ENCODE data around the gene TECRL.

Gene TECRL

GRCh38 chr4:64394469-64394868, 14.8 kb downstream of the TECRL start:
- Histone ChIP-seq H3K4me2 (ENCODE audit: low read length) (no peak overlapping the region), H3K9me3 (ENCODE audit: insufficient read depth, low read length) (no peaks in the 10 kb centered on the region), H3K36me3 (replicated peaks; ENCODE audit: low read depth, low read length) (no peaks in the 10 kb centered on the region), H3K27me3 (ENCODE audit: low read depth, low read length) (no peaks in the 10 kb centered on the region), H2AFZ (ENCODE audit: low read depth, low read length) (no peak overlapping the region), H3K27ac (ENCODE audit: low read length) (no peak overlapping the region), H3K4me3 (ENCODE audit: low read length) (no peak overlapping the region), H3K4me1 (ENCODE audit: low read length) (no peaks in the 10 kb centered on the region), H4K20me1 (ENCODE audit: insufficient read depth, low read length) (no peaks in the 10 kb centered on the region), H3K79me2 (ENCODE audit: low read length) (no peaks in the 10 kb centered on the region), H3K9ac (ENCODE audit: low read length) (no peak overlapping the region)
- TF ChIP-seq CTCF (IDR thresholded peaks at IDR 0.05; ENCODE audit: low read depth, low read length) (no peak), EZH2phosphoT487 (IDR thresholded peaks at IDR 0.05; ENCODE audit: low read depth) (no peak)

DNA sequence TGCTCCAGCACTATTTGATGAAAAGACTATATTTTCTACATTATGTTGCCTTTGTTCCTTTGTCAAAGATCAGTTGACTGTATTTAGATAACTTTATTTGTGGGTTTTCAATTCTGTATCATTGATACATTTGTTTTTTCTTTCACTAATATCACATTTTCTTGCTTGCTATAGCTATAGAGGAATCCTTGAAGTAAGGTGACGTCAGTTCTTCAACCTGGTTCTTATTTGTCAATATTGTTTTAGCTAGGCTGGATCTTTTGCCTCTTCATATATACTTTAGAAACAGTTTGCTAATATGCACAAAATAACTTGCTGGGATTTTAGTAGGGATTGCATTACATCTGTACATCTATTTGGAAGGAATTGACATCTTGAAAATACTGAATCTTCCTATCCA, 21.0 kb downstream of the TECRL start:
- Histone ChIP-seq H3K4me1 (ENCODE audit: low read length) (no peaks in the 10 kb centered on the region), H2AFZ (ENCODE audit: low read depth, low read length) (no peak overlapping the region), H4K20me1 (ENCODE audit: insufficient read depth, low read length) (no peaks in the 10 kb centered on the region), H3K27ac (ENCODE audit: low read length) (no peak overlapping the region), H3K4me3 (ENCODE audit: low read length) (no peak overlapping the region), H3K9ac (ENCODE audit: low read length) (no peak overlapping the region), H3K79me2 (ENCODE audit: low read length) (no peaks in the 10 kb centered on the region), H3K9me3 (ENCODE audit: insufficient read depth, low read length) (no peaks in the 10 kb centered on the region), H3K36me3 (replicated peaks; ENCODE audit: low read depth, low read length) (no peaks in the 10 kb centered on the region), H3K27me3 (ENCODE audit: low read depth, low read length) (no peaks in the 10 kb centered on the region), H3K4me2 (ENCODE audit: low read length) (no peak overlapping the region)
- TF ChIP-seq CTCF (IDR thresholded peaks at IDR 0.05; ENCODE audit: low read depth, low read length) (no peak), EZH2phosphoT487 (IDR thresholded peaks at IDR 0.05; ENCODE audit: low read depth) (no peak)

- Histone ChIP-seq H3K9me3 (ENCODE audit: insufficient read depth, low read length) (no peaks in the 10 kb centered on the region), H3K4me3 (ENCODE audit: low read length) (no peak overlapping the region), H3K4me1 (ENCODE audit: low read length) (no peaks in the 10 kb centered on the region), H3K27me3 (ENCODE audit: low read depth, low read length) (no peaks in the 10 kb centered on the region), H3K9ac (ENCODE audit: low read length) (no peak overlapping the region), H3K4me2 (ENCODE audit: low read length) (no peak overlapping the region), H3K36me3 (replicated peaks; ENCODE audit: low read depth, low read length) (no peaks in the 10 kb centered on the region), H3K27ac (ENCODE audit: low read length) (no peak overlapping the region), H4K20me1 (ENCODE audit: insufficient read depth, low read length) (no peaks in the 10 kb centered on the region), H3K79me2 (ENCODE audit: low read length) (no peaks in the 10 kb centered on the region), H2AFZ (ENCODE audit: low read depth, low read length) (no peak overlapping the region)
- TF ChIP-seq CTCF (IDR thresholded peaks at IDR 0.05; ENCODE audit: low read depth, low read length): no peak
- no peak for TF ChIP-seq EZH2phosphoT487 (IDR thresholded peaks at IDR 0.05; ENCODE audit: low read depth)
These were observed 24.0 kb downstream of the TECRL start for GRCh38 chr4:64385220-64385619.

DNA sequence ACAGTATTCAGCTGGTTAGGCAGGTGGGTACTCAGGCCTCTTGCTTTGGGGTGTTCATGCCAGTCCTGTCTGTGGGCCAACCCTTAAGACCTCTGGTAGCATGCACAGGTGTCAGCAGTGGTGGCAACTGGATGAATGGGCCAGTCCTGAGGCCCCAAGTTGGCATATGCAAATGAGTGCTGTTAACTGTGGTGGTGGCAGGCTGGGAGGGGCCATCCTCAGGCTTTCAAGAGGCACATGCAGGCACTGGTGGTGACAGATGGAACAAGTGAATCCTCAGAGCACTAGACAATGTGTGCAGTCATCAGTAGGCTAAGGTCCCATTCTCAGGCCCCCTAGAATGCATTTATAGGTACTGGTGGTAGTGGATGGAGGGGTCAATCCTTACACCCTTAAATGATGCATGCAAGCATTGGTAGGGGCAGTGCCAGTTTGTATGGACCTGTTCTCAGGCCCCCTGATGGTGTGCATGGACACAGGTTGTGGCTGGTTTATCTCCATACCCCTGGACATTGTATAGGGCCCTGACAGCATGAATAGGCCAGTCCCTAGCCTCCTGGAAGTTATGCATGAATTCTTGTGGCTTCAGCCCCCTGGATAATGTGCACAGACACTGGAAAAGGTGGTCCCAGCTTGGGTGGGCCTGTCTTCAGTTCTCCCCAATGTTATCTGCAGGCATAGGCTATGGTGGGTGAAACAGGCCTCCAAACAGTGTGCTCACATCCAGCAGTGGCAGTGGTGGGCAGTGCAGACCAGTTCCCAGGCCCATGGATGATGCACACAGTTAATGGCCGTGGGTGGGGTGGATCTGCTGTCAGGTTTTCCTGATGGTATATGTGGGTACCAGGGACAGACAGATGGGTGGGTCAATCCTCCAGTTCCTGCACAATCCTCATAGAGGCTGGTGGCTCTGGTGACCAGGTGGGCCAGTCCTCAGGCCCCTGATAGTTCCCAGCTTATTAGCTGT, 24.7 kb downstream of the TECRL start:
- Histone ChIP-seq H3K27me3 (ENCODE audit: low read depth, low read length) (no peaks in the 10 kb centered on the region), H4K20me1 (ENCODE audit: insufficient read depth, low read length) (no peaks in the 10 kb centered on the region), H3K9ac (ENCODE audit: low read length) (no peak overlapping the region), H3K79me2 (ENCODE audit: low read length) (no peaks in the 10 kb centered on the region), H3K9me3 (ENCODE audit: insufficient read depth, low read length) (no peaks in the 10 kb centered on the region), H3K4me3 (ENCODE audit: low read length) (no peak overlapping the region), H3K4me2 (ENCODE audit: low read length) (no peak overlapping the region), H3K36me3 (replicated peaks; ENCODE audit: low read depth, low read length) (no peaks in the 10 kb centered on the region), H2AFZ (ENCODE audit: low read depth, low read length) (no peak overlapping the region), H3K27ac (ENCODE audit: low read length) (no peak overlapping the region), H3K4me1 (ENCODE audit: low read length) (no peaks in the 10 kb centered on the region)
- TF ChIP-seq EZH2phosphoT487 (IDR thresholded peaks at IDR 0.05; ENCODE audit: low read depth): no peak
- no peak for TF ChIP-seq CTCF (IDR thresholded peaks at IDR 0.05; ENCODE audit: low read depth, low read length)
